GM19328 (cell line): ENCODE data around the gene PRMT2.

Experiments
- ATAC-seq: cut with Tn5 transposase; IDR thresholded peaks from one replicate; pipeline ENCODE4 v1.9.1; 2021; ENCODE audit warnings: mild to moderate bottlenecking, moderate library complexity; ENCODE audit not compliant: unreplicated experiment

Gene PRMT2

GRCh38 chr21:46639489-46640386 lies 4.3 kb downstream of the PRMT2 start:
- ATAC-seq, result no peak

- ATAC-seq, result no peak
Measured at GRCh38 chr21:46641656-46642055, 6.2 kb downstream of the PRMT2 start.

DNA sequence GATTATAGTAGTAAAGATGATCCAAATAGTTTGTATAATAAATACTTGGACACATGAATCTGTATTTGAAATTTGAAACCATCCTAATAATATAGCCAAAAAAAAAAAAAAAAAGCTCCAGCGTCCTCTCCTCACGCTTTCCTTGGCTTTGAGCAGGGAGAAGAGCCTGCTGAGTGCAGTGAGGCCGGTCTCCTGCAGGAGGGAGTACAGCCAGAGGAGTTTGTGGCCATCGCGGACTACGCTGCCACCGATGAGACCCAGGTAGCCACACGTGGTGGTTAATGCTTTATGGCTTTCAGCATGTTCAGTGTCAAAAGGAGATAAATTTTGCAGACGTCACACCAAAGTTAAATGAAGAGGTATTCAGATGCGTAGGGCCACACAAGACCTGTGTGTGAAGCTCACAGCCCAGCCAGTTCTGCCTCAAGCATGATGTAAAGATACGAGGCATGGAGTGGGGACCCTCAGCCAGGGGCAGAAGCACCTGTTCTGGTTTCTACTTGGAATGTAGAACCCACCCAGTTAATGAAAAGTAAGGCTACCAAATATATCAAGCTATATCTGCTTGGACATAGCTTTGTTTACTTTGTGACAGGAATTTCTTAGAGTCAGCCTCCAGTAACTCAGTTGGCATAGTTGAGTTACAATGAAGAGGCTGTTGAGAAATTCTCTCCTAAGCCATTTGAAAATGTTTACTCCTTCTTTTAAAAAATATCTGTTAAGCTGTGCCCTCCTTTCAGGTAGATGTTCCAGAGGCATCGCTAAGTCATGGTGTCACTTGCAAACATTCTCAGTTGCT lies 8.1 kb downstream of the PRMT2 start:
- ATAC-seq, result no peak

- no peak for ATAC-seq
Measured at GRCh38 chr21:46645840-46646239, 10.4 kb downstream of the PRMT2 start.

- no peak for ATAC-seq
Measured at GRCh38 chr21:46646541-46647154, 11.2 kb downstream of the PRMT2 start.

DNA sequence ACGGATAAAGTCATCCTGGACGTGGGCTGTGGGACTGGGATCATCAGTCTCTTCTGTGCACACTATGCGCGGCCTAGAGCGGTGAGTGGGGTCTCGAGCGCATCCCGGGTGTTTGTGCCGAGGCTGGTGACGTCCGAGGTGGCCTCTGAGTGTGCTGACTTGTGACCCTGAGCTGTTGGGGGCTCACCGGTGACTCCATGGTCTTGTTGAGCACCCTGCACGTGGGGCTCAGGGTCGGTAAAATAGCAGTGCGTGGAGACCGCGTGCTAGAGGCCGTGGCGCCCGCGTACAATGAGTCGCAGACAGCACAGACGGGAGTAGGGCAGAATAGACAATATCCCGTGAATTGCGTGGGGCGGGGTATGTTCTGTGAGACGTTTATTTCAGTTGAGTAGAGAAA lies 13.1 kb downstream of the PRMT2 start:
- ATAC-seq, result no peak

DNA sequence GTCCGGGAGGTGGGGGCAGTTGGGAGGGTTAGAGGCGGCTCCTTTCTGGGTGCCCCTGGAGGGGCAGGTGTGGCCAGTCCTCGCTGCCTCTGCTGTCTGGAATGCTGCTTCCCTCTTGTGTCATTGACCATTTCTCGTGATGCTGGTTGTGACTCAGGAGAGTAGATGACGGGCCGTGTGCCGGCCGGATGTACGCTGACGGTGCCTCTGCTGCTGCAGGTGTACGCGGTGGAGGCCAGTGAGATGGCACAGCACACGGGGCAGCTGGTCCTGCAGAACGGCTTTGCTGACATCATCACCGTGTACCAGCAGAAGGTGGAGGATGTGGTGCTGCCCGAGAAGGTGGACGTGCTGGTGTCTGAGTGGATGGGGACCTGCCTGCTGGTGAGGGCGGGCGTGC lies 13.9 kb downstream of the PRMT2 start:
- ATAC-seq, result no peak

GRCh38 chr21:46650476-46651098 lies 15.1 kb downstream of the PRMT2 start:
- no peak for ATAC-seq

GRCh38 chr21:46651121-46651520 lies 15.6 kb downstream of the PRMT2 start:
- ATAC-seq, result no peak

GRCh38 chr21:46655230-46655629 lies 19.8 kb downstream of the PRMT2 start:
- no peak for ATAC-seq

DNA sequence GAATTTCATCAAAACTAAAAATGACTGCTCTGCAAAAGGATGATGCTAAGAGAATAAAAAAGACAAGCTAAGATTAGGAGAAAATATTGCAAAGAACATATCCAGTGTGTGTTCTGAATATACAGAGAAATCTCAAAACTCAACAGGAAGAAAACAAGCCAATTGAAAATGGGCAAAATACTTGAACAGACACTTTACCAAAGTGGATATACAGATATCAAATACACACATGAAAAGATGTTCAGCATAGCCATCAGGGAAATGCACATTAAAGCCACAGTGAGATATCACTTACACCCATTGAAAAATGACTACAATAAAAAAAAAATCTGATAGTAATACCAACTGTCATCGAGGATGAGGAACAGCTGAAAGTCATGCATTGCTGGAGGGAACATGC lies 21.3 kb downstream of the PRMT2 start:
- ATAC-seq, result no peak

DNA sequence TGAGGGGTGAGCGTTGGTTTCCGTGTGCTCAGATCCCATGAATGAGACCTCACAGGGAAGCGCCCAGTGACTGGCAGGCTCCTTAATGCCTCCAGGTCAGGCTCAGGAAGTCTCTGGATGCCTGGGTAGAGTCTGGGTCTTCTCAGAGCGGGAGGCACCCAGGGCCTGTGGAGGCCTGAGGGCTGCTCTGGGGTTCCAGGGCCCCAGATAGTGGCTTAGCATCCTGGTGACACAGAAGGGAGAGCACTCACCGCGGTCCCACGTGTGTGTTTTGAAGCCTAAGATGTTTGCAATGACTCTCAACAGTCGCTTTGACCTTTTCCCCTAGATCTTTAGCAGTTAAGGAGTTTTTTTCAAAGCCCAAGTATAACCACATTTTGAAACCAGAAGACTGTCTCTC lies 25.0 kb downstream of the PRMT2 start:
- no peak for ATAC-seq

DNA sequence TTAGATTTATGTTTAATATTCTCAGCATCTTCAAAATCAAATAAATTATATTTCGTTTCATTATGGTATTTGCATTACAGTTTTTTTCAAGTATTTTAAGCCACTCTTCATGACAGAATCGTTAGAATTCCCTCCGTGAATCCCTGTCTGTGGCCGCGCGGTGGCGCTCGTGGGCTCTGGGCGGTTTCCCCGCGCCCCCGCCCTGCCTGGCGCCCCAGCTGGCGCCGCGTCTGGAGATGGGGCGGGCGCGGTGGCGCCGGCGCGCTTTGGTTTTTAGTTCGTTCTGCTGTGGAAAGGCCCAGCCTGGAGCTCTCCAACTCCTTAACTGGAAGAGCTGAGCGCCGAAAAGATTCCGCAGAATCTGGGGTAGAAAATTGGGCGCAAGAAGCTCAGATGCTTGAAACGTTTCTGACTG lies 25.7 kb downstream of the PRMT2 start:
- ATAC-seq, result no peak

- ATAC-seq, result no peak
Measured at GRCh38 chr21:46661642-46662366, 26.3 kb downstream of the PRMT2 start.

DNA sequence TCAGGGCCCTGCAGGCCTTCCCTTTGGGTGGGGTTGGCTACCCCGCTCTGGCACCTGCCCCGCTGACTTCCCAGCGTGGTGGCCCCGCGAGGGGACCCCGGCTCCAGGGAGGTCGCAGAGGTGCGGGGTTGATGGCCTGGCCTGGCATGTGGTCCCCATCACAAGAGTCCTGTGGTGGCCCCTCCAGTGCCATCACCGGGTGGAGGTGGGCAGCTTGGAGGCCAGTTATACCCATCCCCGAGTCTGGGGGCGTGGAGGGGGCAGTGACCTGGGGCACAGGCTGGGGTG lies 26.8 kb downstream of the PRMT2 start:
- ATAC-seq, result no peak

DNA sequence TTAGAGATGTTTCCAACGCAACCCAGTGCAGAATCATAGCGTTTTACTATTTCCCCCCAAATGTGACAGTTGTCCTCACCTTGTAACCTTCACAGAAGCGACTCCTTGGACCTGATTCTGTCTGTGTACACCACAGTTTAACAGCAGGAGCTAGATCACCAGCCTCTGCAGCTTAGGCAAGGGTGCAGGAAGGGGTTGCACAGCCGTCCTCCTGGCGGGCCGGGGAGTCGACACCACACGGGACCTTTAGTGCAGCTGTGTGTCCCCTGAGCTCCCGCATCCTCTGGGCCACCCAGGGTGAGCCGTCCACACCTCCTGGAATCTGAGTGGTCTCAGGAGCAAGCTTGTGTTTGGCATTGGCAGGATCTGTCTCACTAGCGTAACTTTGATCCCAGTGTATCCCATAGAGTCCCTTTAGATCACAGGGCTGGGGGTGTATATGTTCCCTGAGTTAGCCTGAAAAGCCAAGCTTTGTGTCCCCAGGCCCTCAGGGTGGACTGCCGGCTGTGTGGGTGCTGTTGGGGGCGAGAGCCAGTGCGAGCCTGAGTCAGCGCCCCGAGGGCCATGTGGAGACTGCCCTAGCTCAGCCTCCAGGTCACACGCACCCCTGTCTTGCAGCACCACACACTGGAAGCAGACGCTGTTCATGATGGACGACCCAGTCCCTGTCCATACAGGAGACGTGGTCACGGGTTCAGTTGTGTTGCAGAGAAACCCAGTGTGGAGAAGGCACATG lies 27.5 kb downstream of the PRMT2 start:
- ATAC-seq, result no peak

DNA sequence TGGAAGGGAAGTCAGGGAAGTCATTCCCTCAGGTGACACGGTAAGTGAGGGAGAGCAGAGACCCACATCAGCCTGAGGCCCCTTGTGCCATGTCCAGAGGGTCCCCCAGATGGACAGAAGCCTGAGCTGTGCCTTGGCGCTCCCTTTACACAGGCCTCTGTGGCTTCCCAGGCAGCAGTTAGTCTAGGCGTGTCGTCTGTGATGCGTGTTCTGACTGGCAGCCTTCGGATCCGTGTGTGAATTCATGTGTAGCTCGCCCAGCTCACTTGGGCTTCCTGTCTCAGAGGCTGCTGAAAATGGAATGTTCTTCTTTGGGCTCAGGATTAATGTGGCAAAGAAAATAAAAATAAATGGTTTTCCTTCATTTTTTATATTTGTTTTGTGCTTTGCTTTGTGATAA lies 28.3 kb downstream of the PRMT2 start:
- ATAC-seq, result no peak

GRCh38 chr21:46664316-46664995 lies 29.0 kb downstream of the PRMT2 start:
- no peak for ATAC-seq

DNA sequence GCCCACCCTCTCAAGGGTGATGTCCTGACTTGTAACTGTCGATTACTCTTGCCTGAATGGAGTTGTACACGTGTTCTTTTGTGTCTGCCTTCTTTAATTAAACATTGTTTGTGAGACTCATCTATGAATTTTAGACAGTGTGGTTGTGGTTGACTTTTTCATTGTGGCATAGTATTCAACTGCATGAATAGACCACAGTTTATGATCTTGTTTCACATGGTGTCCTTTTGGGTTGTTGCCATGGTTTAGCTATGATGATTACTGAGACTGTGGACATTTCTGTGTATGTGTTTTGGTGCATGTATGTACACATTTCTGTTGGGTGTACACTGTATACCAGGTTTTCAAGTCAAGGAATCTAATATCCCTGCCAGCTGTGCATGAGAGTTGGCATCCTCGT lies 30.1 kb downstream of the PRMT2 start:
- ATAC-seq, result no peak
